ENCODE measurements around the gene CMTM3.
"Not testable (repeated sequence)": the region's sequence is repeated elsewhere in the genome, so short reads cannot be mapped to it uniquely, and the experiment has no call there.

The CMTM3 gene

GRCh38 chr16:66610111-66610820 lies 5.8 kb downstream of the CMTM3 start:
- no peak for DNase-seq

GRCh38 chr16:66611911-66612310 lies 7.4 kb downstream of the CMTM3 start:
- not testable (repeated sequence) for DNase-seq

GRCh38 chr16:66612422-66612821 lies 7.9 kb downstream of the CMTM3 start:
- DNase-seq = no peak

GRCh38 chr16:66614161-66614802 lies 9.8 kb downstream of the CMTM3 start:
- DNase-seq = no peak

- no peak for DNase-seq
These were observed 11.7 kb downstream of the CMTM3 start for GRCh38 chr16:66616169-66616568.

GRCh38 chr16:66616592-66616991 lies 12.1 kb downstream of the CMTM3 start:
- DNase-seq = no peak

GRCh38 chr16:66617010-66617434 lies 12.5 kb downstream of the CMTM3 start:
- no peak for DNase-seq

- DNase-seq = no peak
These were observed 13.2 kb downstream of the CMTM3 start for GRCh38 chr16:66617728-66618127.

- peak; percentile 84 for DNase-seq
These were observed 14.3 kb downstream of the CMTM3 start for GRCh38 chr16:66618588-66619375.

GRCh38 chr16:66619534-66620428 lies 15.3 kb downstream of the CMTM3 start:
- DNase-seq = no peak

- DNase-seq = no peak
These were observed 15.9 kb downstream of the CMTM3 start for GRCh38 chr16:66620429-66620795.

- DNase-seq = no peak
These were observed 17.5 kb downstream of the CMTM3 start for GRCh38 chr16:66621973-66622372.

- no peak for DNase-seq
These were observed 18.4 kb downstream of the CMTM3 start for GRCh38 chr16:66622863-66623262.

GRCh38 chr16:66623755-66624154 lies 19.3 kb downstream of the CMTM3 start:
- DNase-seq = no peak

GRCh38 chr16:66627611-66628378 lies 23.3 kb downstream of the CMTM3 start:
- DNase-seq = not testable (repeated sequence)

- no peak for DNase-seq
These were observed 25.4 kb downstream of the CMTM3 start for GRCh38 chr16:66629856-66630255.

- DNase-seq = not testable (repeated sequence)
These were observed 26.2 kb downstream of the CMTM3 start for GRCh38 chr16:66630561-66631260.

GRCh38 chr16:66631558-66631957 lies 27.1 kb downstream of the CMTM3 start:
- DNase-seq = not testable (repeated sequence)

- no peak for DNase-seq
These were observed 30.2 kb downstream of the CMTM3 start for GRCh38 chr16:66634527-66635196.

- DNase-seq = no peak
These were observed 30.9 kb downstream of the CMTM3 start for GRCh38 chr16:66635406-66635805.

- DNase-seq = no peak
These were observed 31.7 kb downstream of the CMTM3 start for GRCh38 chr16:66636199-66636598.
